ENCODE results near the gene TIMM50. TPM values are rescaled to one million over a fixed set of nuclear protein-coding genes. Genes with fewer than 3 reads are reported as not detected.
"Not testable (repeated sequence)": the region's sequence is repeated elsewhere in the genome, so short reads cannot be mapped to it uniquely, and the experiment has no call there.

Gene TIMM50
- total RNA-seq, 2 experiments from 2014 or later: 59.6 to 83.9 TPM

- no peak overlapping the region for H3K27ac Mint-ChIP-seq
- ATAC-seq (no peak), DNase-seq (no peak)
- CTCF ChIA-PET: interaction anchor here (0.6 to 4.9 kb wide), 5 partner anchors 9 to 60 kb away, joined by 3 to 37 read pairs (median 10); partner anchors contain the start of gene EID2B
- peaks cover 49% of the 10 kb centered on the region for H3K36me3 Mint-ChIP-seq
- H3K9me3 Mint-ChIP-seq (ENCODE audit: low read depth): no peaks in the 10 kb centered on the region
- peaks cover 11% of the 10 kb centered on the region for H3K4me1 Mint-ChIP-seq
- no peaks in the 10 kb centered on the region for H3K27me3 Mint-ChIP-seq
- H3K4me3 Mint-ChIP-seq: no peak overlapping the region
These were observed 7.7 kb upstream of the TIMM50 start for GRCh38 chr19:39472746-39473442.

GRCh38 chr19:39473443-39473960, 7.1 kb upstream of the TIMM50 start:
- CTCF ChIA-PET: interaction anchor here (0.6 to 4.9 kb wide), 18 partner anchors 8 to 370 kb away, joined by 3 to 37 read pairs (median 5); partner anchors contain the start of genes EID2B, RPS16 and SUPT5H
- Mint-ChIP-seq H3K4me1 (peaks cover 11% of the 10 kb centered on the region), H3K27ac (no peak overlapping the region), H3K27me3 (no peaks in the 10 kb centered on the region), H3K4me3 (no peak overlapping the region), H3K9me3 (ENCODE audit: low read depth) (no peaks in the 10 kb centered on the region), H3K36me3 (peaks cover 44% of the 10 kb centered on the region)
- DNase-seq (no peak), ATAC-seq (no peak)

- no peaks in the 10 kb centered on the region for H3K27me3 Mint-ChIP-seq
- CTCF ChIA-PET: interaction anchor here (0.6 to 4.9 kb wide), 26 partner anchors 8 to 369 kb away, joined by 3 to 37 read pairs (median 5); partner anchors contain the start of genes EID2B, MED29, PAF1 and RPS16
- peaks cover 11% of the 10 kb centered on the region for H3K4me1 Mint-ChIP-seq
- no peaks in the 10 kb centered on the region for H3K9me3 Mint-ChIP-seq (ENCODE audit: low read depth)
- H3K36me3 Mint-ChIP-seq: peaks cover 38% of the 10 kb centered on the region
- peak; percentile 67 for DNase-seq
- no peak overlapping the region for H3K27ac Mint-ChIP-seq
- peak; percentile 83 for ATAC-seq
- no peak overlapping the region for H3K4me3 Mint-ChIP-seq
These were observed 6.5 kb upstream of the TIMM50 start for GRCh38 chr19:39474139-39474620.

- Mint-ChIP-seq H3K9me3 (ENCODE audit: low read depth) (no peaks in the 10 kb centered on the region), H3K4me3 (no peak overlapping the region), H3K4me1 (peaks cover 20% of the 10 kb centered on the region), H3K27me3 (no peaks in the 10 kb centered on the region), H3K36me3 (peaks cover 29% of the 10 kb centered on the region), H3K27ac (no peak overlapping the region)
- no peak for DNase-seq
- no peak for ATAC-seq
- CTCF ChIA-PET: interaction anchor here (1.3 to 4.9 kb wide), 3 partner anchors 13 to 57 kb away, joined by 5 to 37 read pairs (median 19); partner anchors contain the start of gene EID2B
These were observed 4.9 kb upstream of the TIMM50 start for GRCh38 chr19:39475748-39476147.

GRCh38 chr19:39479319-39479801, 1.3 kb upstream of the TIMM50 start:
- peak overlapping the region; percentile 89 for H3K4me3 Mint-ChIP-seq
- H3K27me3 Mint-ChIP-seq; CTCF ChIA-PET; H3K9me3 Mint-ChIP-seq (ENCODE audit: low read depth); ATAC-seq; DNase-seq: not testable (repeated sequence)
- H3K36me3 Mint-ChIP-seq: peaks cover 18% of the 10 kb centered on the region
- H3K4me1 Mint-ChIP-seq: peaks cover 27% of the 10 kb centered on the region
- H3K27ac Mint-ChIP-seq: peak overlapping the region; percentile 93

GRCh38 chr19:39479916-39480315, 722 bp upstream of the TIMM50 start:
- ATAC-seq: no peak

GRCh38 chr19:39481229-39481545, 549 bp downstream of the TIMM50 start:
- Mint-ChIP-seq H3K4me1 (peaks cover 27% of the 10 kb centered on the region), H3K27ac (peak overlapping the region; percentile 84), H3K36me3 (peaks cover 10% of the 10 kb centered on the region), H3K9me3 (ENCODE audit: low read depth) (no peaks in the 10 kb centered on the region), H3K4me3 (peak overlapping the region; percentile 89), H3K27me3 (no peaks in the 10 kb centered on the region)
- CTCF ChIA-PET: interaction anchor here (0.6 to 1.3 kb wide), 4 partner anchors 20 to 135 kb away, joined by 3 to 5 read pairs (median 4); partner anchors contain the start of gene EID2B
- no peak for ATAC-seq
- DNase-seq: no peak

More at GRCh38 chr19:39479916-39480315, 722 bp upstream of the TIMM50 start:
- Mint-ChIP-seq H3K4me1 (peaks cover 27% of the 10 kb centered on the region), H3K27me3 (no peaks in the 10 kb centered on the region), H3K9me3 (ENCODE audit: low read depth) (no peaks in the 10 kb centered on the region), H3K36me3 (peaks cover 14% of the 10 kb centered on the region), H3K4me3 (peak overlapping the region; percentile 89), H3K27ac (peak overlapping the region; percentile 93)
- CTCF ChIA-PET: interaction anchor here (0.8 kb wide), 1 partner anchor 23 kb away, joined by 3 read pairs; no protein-coding TSS in a partner anchor
- no peak for DNase-seq

GRCh38 chr19:39481676-39482075, 1.0 kb downstream of the TIMM50 start:
- CTCF ChIA-PET: interaction anchor here (1.0 to 1.3 kb wide), 2 partner anchors 20 to 51 kb away, joined by 3 to 5 read pairs; partner anchors contain the start of gene EID2B
- peaks cover 8% of the 10 kb centered on the region for H3K36me3 Mint-ChIP-seq
- DNase-seq: no peak
- H3K27ac Mint-ChIP-seq: peak overlapping the region; percentile 84
- ATAC-seq: no peak
- H3K4me1 Mint-ChIP-seq: peaks cover 27% of the 10 kb centered on the region
- H3K27me3 Mint-ChIP-seq: no peaks in the 10 kb centered on the region
- no peaks in the 10 kb centered on the region for H3K9me3 Mint-ChIP-seq (ENCODE audit: low read depth)
- H3K4me3 Mint-ChIP-seq: peak overlapping the region; percentile 89

- DNase-seq: no peak
- H3K27ac Mint-ChIP-seq: no peak overlapping the region
- H3K36me3 Mint-ChIP-seq: peaks cover 12% of the 10 kb centered on the region
These were observed 2.5 kb downstream of the TIMM50 start for GRCh38 chr19:39483141-39483540.

GRCh38 chr19:39489756-39490155, 9.1 kb downstream of the TIMM50 start:
- Mint-ChIP-seq H3K36me3 (peaks cover 10% of the 10 kb centered on the region), H3K4me3 (no peak overlapping the region), H3K4me1 (no peaks in the 10 kb centered on the region), H3K9me3 (ENCODE audit: low read depth) (no peaks in the 10 kb centered on the region), H3K27me3 (no peaks in the 10 kb centered on the region), H3K27ac (no peak overlapping the region)
- CTCF ChIA-PET: no interaction called here
- ATAC-seq (no peak), DNase-seq (no peak)

More at GRCh38 chr19:39483141-39483540, 2.5 kb downstream of the TIMM50 start:
- CTCF ChIA-PET: interaction anchor here (1.3 to 1.4 kb wide), 2 partner anchors 9 to 20 kb away, joined by 4 read pairs; no protein-coding TSS in a partner anchor
- ATAC-seq: no peak
- Mint-ChIP-seq H3K4me1 (peaks cover 27% of the 10 kb centered on the region), H3K9me3 (ENCODE audit: low read depth) (no peaks in the 10 kb centered on the region), H3K27me3 (no peaks in the 10 kb centered on the region), H3K4me3 (no peak overlapping the region)

GRCh38 chr19:39492225-39492624, 11.6 kb downstream of the TIMM50 start:
- CTCF ChIA-PET: interaction anchor here (0.6 to 1.7 kb wide), 2 partner anchors 18 to 59 kb away, joined by 4 to 8 read pairs; no protein-coding TSS in a partner anchor
- H3K9me3 Mint-ChIP-seq (ENCODE audit: low read depth): no peaks in the 10 kb centered on the region
- no peaks in the 10 kb centered on the region for H3K4me1 Mint-ChIP-seq
- H3K36me3 Mint-ChIP-seq: peaks cover 6% of the 10 kb centered on the region
- ATAC-seq: no peak
- peaks cover 13% of the 10 kb centered on the region for H3K27me3 Mint-ChIP-seq
- no peak for DNase-seq
- no peak overlapping the region for H3K4me3 Mint-ChIP-seq
- H3K27ac Mint-ChIP-seq: no peak overlapping the region

- no peaks in the 10 kb centered on the region for H3K9me3 Mint-ChIP-seq (ENCODE audit: low read depth)
- no peak for ATAC-seq
- DNase-seq: no peak
- H3K4me3 Mint-ChIP-seq: no peak overlapping the region
- H3K27ac Mint-ChIP-seq: no peak overlapping the region
- H3K27me3 Mint-ChIP-seq: peaks cover 18% of the 10 kb centered on the region
- CTCF ChIA-PET: interaction anchor here (0.6 to 1.7 kb wide), 2 partner anchors 18 to 58 kb away, joined by 4 to 8 read pairs; no protein-coding TSS in a partner anchor
- no peaks in the 10 kb centered on the region for H3K4me1 Mint-ChIP-seq
- H3K36me3 Mint-ChIP-seq: peaks cover 6% of the 10 kb centered on the region
These were observed 12.2 kb downstream of the TIMM50 start for GRCh38 chr19:39492788-39493187.

GRCh38 chr19:39494661-39495060, 14.0 kb downstream of the TIMM50 start:
- ATAC-seq (no peak), DNase-seq (no peak)
- Mint-ChIP-seq H3K27me3 (peaks cover 33% of the 10 kb centered on the region), H3K9me3 (ENCODE audit: low read depth) (no peaks in the 10 kb centered on the region), H3K27ac (no peak overlapping the region), H3K36me3 (no peaks in the 10 kb centered on the region), H3K4me3 (no peak overlapping the region), H3K4me1 (peaks cover 12% of the 10 kb centered on the region)
- CTCF ChIA-PET: interaction anchor here (1.2 kb wide), 1 partner anchor 9 kb away, joined by 3 read pairs; no protein-coding TSS in a partner anchor
